ENCODE measurements around the gene AP1B1. TPM values are rescaled to one million over a fixed set of nuclear protein-coding genes. Genes with fewer than 3 reads are reported as not detected.

Gene AP1B1
- total and polyA plus RNA-seq, 2 of the 8 experiments (the other 6 are each of a cell fraction or from before 2014, with no cell fraction given), result 64.2 to 86.8 TPM

DNA sequence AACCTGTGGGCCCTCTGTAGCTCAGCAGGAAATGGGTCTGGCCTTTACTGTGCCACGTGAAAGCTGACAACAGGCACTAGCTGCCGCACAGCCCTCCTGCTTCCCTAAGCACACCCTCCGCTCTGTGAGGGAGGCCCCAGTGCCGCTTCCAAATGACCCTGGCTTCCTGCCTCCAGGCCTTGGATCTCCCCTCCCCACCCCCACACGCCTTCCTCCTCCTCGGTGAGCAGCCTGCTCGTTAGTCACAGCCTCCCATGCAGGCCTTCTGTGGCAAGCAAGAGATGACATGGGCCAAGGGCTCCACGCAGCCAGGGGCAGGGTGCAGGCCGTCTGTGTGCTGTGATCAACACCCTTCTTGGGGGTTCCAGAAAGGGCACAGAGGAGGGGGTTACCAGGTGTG lies 57.6 kb downstream of the AP1B1 start (continued):
- TF ChIP-seq, protein P1, sequence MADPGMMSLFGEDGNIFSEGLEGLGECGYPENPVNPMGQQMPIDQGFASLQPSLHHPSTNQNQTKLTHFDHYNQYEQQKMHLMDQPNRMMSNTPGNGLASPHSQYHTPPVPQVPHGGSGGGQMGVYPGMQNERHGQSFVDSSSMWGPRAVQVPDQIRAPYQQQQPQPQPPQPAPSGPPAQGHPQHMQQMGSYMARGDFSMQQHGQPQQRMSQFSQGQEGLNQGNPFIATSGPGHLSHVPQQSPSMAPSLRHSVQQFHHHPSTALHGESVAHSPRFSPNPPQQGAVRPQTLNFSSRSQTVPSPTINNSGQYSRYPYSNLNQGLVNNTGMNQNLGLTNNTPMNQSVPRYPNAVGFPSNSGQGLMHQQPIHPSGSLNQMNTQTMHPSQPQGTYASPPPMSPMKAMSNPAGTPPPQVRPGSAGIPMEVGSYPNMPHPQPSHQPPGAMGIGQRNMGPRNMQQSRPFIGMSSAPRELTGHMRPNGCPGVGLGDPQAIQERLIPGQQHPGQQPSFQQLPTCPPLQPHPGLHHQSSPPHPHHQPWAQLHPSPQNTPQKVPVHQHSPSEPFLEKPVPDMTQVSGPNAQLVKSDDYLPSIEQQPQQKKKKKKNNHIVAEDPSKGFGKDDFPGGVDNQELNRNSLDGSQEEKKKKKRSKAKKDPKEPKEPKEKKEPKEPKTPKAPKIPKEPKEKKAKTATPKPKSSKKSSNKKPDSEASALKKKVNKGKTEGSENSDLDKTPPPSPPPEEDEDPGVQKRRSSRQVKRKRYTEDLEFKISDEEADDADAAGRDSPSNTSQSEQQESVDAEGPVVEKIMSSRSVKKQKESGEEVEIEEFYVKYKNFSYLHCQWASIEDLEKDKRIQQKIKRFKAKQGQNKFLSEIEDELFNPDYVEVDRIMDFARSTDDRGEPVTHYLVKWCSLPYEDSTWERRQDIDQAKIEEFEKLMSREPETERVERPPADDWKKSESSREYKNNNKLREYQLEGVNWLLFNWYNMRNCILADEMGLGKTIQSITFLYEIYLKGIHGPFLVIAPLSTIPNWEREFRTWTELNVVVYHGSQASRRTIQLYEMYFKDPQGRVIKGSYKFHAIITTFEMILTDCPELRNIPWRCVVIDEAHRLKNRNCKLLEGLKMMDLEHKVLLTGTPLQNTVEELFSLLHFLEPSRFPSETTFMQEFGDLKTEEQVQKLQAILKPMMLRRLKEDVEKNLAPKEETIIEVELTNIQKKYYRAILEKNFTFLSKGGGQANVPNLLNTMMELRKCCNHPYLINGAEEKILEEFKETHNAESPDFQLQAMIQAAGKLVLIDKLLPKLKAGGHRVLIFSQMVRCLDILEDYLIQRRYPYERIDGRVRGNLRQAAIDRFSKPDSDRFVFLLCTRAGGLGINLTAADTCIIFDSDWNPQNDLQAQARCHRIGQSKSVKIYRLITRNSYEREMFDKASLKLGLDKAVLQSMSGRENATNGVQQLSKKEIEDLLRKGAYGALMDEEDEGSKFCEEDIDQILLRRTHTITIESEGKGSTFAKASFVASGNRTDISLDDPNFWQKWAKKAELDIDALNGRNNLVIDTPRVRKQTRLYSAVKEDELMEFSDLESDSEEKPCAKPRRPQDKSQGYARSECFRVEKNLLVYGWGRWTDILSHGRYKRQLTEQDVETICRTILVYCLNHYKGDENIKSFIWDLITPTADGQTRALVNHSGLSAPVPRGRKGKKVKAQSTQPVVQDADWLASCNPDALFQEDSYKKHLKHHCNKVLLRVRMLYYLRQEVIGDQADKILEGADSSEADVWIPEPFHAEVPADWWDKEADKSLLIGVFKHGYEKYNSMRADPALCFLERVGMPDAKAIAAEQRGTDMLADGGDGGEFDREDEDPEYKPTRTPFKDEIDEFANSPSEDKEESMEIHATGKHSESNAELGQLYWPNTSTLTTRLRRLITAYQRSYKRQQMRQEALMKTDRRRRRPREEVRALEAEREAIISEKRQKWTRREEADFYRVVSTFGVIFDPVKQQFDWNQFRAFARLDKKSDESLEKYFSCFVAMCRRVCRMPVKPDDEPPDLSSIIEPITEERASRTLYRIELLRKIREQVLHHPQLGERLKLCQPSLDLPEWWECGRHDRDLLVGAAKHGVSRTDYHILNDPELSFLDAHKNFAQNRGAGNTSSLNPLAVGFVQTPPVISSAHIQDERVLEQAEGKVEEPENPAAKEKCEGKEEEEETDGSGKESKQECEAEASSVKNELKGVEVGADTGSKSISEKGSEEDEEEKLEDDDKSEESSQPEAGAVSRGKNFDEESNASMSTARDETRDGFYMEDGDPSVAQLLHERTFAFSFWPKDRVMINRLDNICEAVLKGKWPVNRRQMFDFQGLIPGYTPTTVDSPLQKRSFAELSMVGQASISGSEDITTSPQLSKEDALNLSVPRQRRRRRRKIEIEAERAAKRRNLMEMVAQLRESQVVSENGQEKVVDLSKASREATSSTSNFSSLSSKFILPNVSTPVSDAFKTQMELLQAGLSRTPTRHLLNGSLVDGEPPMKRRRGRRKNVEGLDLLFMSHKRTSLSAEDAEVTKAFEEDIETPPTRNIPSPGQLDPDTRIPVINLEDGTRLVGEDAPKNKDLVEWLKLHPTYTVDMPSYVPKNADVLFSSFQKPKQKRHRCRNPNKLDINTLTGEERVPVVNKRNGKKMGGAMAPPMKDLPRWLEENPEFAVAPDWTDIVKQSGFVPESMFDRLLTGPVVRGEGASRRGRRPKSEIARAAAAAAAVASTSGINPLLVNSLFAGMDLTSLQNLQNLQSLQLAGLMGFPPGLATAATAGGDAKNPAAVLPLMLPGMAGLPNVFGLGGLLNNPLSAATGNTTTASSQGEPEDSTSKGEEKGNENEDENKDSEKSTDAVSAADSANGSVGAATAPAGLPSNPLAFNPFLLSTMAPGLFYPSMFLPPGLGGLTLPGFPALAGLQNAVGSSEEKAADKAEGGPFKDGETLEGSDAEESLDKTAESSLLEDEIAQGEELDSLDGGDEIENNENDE (IDR thresholded peaks at IDR 0.05; ENCODE audit: insufficient replicate concordance, low read length), result no peak
- no peak for TF ChIP-seq MAFK (IDR thresholded peaks at IDR 0.05; ENCODE audit: low read depth, low read length)

All from H1 (cell line).